BE2C (cell line): ENCODE results near the gene PCDH9.

ENCODE experiments used
- DNase-seq: peaks from one replicate; pipeline ENCODE4 v3.0.0-alpha.2; 2020
- H3K27me3 ChIP-seq: fragments of 250-450 bp; sonication (Bioruptor Pico); 2 replicates; pipeline ENCODE4 v1.5.1; 2020; ENCODE audit warnings: mild to moderate bottlenecking
- H3K36me3 ChIP-seq: fragments of 250-450 bp; sonication (Bioruptor Pico); 2 replicates; pipeline ENCODE4 v1.5.1; 2020; ENCODE audit warnings: mild to moderate bottlenecking
- H3K4me1 ChIP-seq: fragments of 250-450 bp; sonication (Bioruptor Pico); 2 replicates; pipeline ENCODE4 v1.5.1; 2020
- H3K4me3 ChIP-seq: 2 replicates; pipeline ENCODE4 v1.5.1; 2011; ENCODE audit warnings: low read depth, low read length
- H3K9me3 ChIP-seq: fragments of 250-450 bp; sonication (Bioruptor Pico); 2 replicates; pipeline ENCODE4 v1.5.1; 2020
- TF ChIP-seq, protein P1 (sequence below): IDR thresholded peaks from 2 replicates; pipeline ENCODE4 v1.5.1; 2012; ENCODE audit warnings: mild to moderate bottlenecking, low read depth, low read length

PCDH9 gene

DNA sequence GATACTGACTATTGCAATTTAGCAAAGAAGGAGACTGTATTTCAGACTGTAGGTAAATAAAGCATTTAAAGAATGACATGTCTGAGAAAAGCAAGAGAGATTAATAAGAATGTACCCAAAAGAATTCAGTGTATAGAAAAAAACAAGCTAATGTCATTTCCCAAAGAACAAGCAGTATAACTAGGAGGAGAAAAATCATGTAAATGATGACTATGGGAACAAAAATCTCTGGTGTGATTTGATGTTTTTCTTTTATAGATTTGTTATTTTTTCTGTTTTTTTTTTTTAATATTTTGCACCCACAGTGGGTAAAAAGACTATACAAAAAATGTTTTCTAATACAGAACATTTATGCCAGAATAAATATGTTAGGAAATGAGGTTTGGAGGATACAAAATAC is 801.0 kb downstream of the PCDH9 start:
- no peaks in the 10 kb centered on the region for H3K27me3 ChIP-seq
- TF ChIP-seq, protein P1, sequence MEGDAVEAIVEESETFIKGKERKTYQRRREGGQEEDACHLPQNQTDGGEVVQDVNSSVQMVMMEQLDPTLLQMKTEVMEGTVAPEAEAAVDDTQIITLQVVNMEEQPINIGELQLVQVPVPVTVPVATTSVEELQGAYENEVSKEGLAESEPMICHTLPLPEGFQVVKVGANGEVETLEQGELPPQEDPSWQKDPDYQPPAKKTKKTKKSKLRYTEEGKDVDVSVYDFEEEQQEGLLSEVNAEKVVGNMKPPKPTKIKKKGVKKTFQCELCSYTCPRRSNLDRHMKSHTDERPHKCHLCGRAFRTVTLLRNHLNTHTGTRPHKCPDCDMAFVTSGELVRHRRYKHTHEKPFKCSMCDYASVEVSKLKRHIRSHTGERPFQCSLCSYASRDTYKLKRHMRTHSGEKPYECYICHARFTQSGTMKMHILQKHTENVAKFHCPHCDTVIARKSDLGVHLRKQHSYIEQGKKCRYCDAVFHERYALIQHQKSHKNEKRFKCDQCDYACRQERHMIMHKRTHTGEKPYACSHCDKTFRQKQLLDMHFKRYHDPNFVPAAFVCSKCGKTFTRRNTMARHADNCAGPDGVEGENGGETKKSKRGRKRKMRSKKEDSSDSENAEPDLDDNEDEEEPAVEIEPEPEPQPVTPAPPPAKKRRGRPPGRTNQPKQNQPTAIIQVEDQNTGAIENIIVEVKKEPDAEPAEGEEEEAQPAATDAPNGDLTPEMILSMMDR, result no peak

DNA sequence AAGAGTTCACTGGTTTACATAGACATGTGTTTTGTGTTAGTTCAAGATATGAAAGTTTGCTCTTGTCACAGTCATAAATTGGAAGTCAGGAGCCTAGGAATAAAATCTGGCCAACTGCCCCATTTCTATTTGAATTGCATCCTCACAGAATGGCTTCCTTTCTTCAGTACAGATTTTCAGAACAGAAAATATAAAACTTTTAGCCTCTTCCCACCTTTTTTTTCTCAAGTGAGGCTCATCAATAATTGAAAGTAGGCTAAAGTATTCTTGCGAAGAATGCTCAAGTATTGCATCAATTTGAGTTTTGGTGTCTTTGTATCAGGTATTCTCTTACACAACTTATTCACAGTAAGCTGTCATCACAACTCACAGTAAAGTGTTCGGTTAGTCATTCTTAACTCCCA is 802.7 kb downstream of the PCDH9 start:
- DNase-seq, result no peak
- Histone ChIP-seq H3K9me3 (no peaks in the 10 kb centered on the region), H3K4me1 (no peaks in the 10 kb centered on the region), H3K36me3 (no peaks in the 10 kb centered on the region), H3K27me3 (no peaks in the 10 kb centered on the region), H3K4me3 (no peak overlapping the region)
- TF ChIP-seq, protein P1, result no peak

More for the DNA sequence above, 801.0 kb downstream of the PCDH9 start:
- no peaks in the 10 kb centered on the region for H3K4me1 ChIP-seq
- DNase-seq, result no peak
- no peaks in the 10 kb centered on the region for H3K9me3 ChIP-seq
- H3K36me3 ChIP-seq, result no peaks in the 10 kb centered on the region
- H3K4me3 ChIP-seq, result no peak overlapping the region

DNA sequence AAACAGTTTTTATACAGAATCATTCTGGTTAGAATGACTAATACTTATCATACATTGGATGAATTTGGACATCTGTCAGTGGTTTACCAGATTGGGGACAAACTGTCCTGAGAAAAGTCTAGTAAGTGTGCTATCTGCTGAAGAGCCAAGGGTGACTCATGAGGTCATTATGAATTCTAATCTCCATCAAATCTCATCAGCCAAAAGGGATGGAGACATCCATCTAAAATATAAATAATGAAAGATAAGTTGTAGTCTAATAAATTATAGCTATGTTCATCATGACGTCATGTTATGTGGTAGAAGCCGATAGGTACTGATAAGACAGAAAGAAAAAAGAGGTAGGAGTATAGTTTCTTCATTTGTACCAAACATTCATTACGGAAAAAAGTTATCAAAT is 804.4 kb downstream of the PCDH9 start:
- DNase-seq, result no peak

DNA sequence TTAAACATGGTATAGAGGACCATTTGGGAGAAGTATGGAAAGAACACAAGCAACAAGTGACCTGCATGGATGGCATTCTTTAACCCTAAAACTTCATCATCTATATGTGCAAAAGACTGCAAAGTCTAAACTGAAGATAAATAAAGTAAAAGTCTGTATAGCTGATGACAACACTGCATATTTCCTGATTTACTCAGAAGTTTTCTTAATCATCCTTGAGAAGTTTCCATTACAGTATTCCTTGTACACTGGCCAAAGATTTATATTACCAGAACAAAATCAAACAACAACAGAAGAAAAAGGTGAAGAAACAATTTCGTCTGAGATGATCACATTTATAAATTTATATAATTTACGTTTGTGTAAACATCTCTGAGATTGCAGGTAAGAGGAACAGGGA is 805.7 kb downstream of the PCDH9 start:
- Histone ChIP-seq H3K27me3 (no peaks in the 10 kb centered on the region), H3K4me1 (no peaks in the 10 kb centered on the region), H3K4me3 (no peak overlapping the region), H3K9me3 (no peaks in the 10 kb centered on the region), H3K36me3 (no peaks in the 10 kb centered on the region)
- TF ChIP-seq, protein P1, result no peak
- no peak for DNase-seq

More for the DNA sequence above, 804.4 kb downstream of the PCDH9 start:
- no peaks in the 10 kb centered on the region for H3K27me3 ChIP-seq
- no peaks in the 10 kb centered on the region for H3K9me3 ChIP-seq
- no peaks in the 10 kb centered on the region for H3K4me1 ChIP-seq
- H3K4me3 ChIP-seq, result no peak overlapping the region
- H3K36me3 ChIP-seq, result no peaks in the 10 kb centered on the region
- TF ChIP-seq, protein P1, result no peak

DNA sequence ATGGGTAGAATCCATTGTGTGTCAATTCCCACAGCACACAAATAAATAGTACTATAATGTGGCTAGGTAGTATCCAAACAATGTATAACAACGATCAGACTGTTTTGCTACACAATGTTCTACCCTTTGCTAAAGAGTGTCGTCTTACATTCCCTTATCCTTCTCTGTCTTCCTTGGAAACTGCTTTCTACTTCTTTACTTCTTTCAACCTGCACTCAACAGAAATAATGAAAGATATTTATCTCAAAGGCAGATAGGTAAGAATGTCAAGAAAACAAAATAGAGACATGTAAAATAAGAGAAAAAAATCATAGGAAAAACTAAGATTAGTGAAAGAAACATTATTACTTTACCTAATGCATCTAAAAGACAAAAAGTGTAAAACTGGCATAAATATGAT is 814.7 kb downstream of the PCDH9 start:
- Histone ChIP-seq H3K4me3 (no peak overlapping the region), H3K27me3 (no peaks in the 10 kb centered on the region), H3K36me3 (no peaks in the 10 kb centered on the region), H3K9me3 (no peaks in the 10 kb centered on the region), H3K4me1 (peaks cover 1% of the 10 kb centered on the region)
- TF ChIP-seq, protein P1, result no peak
- DNase-seq, result no peak

DNA sequence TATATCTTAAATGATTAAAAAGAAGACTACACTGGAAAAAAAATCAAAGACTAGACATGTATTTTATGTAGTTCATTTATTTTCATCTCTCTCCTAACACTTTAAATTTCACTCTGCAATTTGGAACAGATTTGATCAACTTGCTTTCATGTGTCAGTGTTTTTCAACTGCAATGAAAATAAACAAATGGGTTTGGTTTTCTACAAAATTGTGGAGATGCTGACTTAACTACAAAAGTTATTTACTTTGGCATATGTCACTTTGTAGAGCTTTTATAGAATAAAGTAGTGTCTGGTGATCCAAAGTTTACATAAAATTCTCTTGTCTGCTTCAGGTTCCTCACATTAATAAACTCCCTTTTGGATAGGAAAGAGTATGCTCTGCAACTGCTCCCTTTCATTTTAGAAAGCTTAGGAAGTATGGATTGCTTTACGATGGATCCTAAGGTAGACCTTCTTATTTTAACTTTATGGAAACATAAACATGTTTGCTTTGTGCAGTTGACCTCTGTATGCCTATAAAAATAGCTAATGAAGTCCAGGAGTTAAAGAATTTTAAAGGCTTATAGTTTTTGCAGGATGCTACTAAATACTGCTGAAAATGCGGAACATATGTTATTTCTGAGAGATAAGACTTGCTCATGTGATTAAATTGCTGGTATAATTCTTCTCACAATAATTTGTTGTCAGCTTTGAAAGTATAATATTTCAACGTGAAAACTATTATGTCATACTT is 815.9 kb downstream of the PCDH9 start:
- Histone ChIP-seq H3K27me3 (no peaks in the 10 kb centered on the region), H3K9me3 (no peaks in the 10 kb centered on the region), H3K36me3 (no peaks in the 10 kb centered on the region), H3K4me1 (peaks cover 5% of the 10 kb centered on the region), H3K4me3 (no peak overlapping the region)
- DNase-seq, result no peak
- TF ChIP-seq, protein P1, result no peak
